Measurements from ENCODE around the gene EHBP1L1. TPM values are rescaled to one million over a fixed set of nuclear protein-coding genes. Genes with fewer than 3 reads are reported as not detected.

Gene EHBP1L1
- total RNA-seq (2014; rRNA removed; shearing (Covaris generic); ENCODE audit: low replicate concordance), result 35.3 and 39.2 TPM in 2 replicates

- in situ Hi-C loops (cut with HindIII; ENCODE audit: low pct_unique_long_range_greater_than_20kb, low sequenced_read_pairs), result no loop called here
- DNase-seq (ENCODE audit: low read depth), result peak; percentile 66
Observed at GRCh38 chr11:65575568-65576231, at the start of gene EHBP1L1. Gene EHBP1L1 (plus strand): TSS chr11:65576053. CDS start chr11:65576303, 250 bp downstream.

DNA sequence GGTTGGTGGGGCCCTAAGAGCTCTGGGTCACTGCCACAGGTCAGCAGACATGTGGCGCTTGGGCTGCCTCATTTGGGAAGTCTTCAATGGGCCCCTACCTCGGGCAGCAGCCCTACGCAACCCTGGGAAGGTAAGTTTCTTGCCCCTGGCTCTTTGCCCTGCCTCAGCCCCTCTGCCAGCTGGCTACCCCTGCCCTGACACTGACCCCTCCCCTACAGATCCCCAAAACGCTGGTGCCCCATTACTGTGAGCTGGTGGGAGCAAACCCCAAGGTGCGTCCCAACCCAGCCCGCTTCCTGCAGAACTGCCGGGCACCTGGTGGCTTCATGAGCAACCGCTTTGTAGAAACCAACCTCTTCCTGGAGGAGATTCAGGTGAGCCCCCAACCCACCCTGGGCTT lies 49.1 kb upstream of the EHBP1L1 start:
- in situ Hi-C loops (cut with HindIII; ENCODE audit: low pct_unique_long_range_greater_than_20kb, low sequenced_read_pairs), result no loop called here
- DNase-seq (ENCODE audit: low read depth), result no peak

DNA sequence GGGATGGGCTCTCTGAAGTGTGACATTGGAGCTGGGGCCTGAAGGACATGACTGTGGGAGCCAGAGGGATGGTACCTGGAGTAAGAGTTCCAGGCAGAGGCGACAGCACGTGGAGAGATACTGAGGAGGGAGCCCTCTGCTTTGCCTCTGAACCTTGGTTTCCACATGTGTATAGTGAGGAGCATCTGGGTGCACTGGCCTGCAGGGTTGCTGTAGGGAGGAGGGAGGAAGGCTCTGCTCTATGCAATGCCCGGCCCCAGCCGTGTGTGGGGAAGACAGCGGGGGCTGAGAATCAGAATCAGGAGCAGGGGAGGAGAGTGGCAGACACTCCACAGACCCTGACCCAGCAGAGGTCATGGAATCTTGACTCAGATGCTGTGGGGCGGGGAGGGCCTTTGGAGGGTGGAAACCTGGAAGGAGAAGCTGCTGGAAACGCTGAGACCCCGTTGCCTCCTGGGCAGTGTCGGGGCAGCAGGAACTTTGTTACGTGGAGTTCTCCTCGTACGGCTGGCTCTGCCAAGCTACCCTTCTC lies 47.0 kb upstream of the EHBP1L1 start:
- in situ Hi-C loops (cut with HindIII; ENCODE audit: low pct_unique_long_range_greater_than_20kb, low sequenced_read_pairs), result no loop called here
- DNase-seq (ENCODE audit: low read depth), result no peak

DNA sequence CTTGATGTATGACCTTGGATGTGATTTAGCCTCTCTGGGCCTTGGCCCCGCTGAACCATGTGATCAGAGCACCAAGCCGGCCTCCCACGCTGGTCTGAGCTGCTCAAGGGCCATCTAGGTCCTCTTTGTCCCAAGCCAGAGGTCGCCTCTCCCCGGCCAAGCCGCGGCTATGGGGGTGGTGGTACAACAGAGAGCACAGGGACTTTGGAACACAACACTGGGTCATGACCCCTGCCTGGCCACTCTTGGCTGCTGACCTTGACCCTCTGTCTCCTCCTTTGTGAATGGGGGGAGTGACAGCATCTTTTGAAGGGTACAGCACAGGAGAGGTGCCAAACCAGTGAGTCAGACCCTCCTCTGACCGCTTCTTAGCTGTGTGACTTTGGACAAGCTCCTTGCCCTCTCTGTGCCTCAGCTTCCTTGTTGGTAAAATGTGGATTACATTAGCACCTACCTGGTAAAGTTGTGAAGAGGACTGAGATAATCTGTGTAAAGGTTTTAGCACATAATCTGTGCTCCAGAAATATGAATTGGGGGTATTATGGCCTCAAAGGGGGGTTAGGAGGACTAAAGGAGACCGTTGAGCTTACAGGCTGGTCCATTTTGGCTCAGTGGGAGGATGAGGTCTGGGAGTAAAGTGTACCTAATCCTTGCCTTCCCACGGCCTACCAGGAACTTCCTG lies 46.2 kb upstream of the EHBP1L1 start:
- in situ Hi-C loops (cut with HindIII; ENCODE audit: low pct_unique_long_range_greater_than_20kb, low sequenced_read_pairs), result no loop called here

DNA sequence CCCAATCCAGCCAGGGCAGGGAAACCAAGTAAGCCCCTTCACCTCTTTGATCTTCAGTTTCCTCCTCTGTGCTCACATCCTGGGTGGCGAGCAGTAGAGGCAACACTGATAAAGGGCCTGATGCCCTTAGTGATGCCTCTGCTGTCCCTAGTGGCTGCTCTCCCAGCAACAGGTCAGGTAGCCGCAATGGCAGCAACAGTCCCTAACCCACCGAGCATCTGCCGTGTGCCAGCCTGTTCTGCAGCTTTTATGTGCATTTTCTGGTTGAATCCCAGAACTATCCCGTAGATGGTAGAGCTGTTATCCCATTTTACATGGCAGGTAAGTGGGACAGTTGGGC lies 45.7 kb upstream of the EHBP1L1 start:
- no peak for DNase-seq (ENCODE audit: low read depth)
- in situ Hi-C loops (cut with HindIII; ENCODE audit: low pct_unique_long_range_greater_than_20kb, low sequenced_read_pairs), result no loop called here

More for the DNA sequence above, 46.2 kb upstream of the EHBP1L1 start:
- no peak for DNase-seq (ENCODE audit: low read depth)

DNA sequence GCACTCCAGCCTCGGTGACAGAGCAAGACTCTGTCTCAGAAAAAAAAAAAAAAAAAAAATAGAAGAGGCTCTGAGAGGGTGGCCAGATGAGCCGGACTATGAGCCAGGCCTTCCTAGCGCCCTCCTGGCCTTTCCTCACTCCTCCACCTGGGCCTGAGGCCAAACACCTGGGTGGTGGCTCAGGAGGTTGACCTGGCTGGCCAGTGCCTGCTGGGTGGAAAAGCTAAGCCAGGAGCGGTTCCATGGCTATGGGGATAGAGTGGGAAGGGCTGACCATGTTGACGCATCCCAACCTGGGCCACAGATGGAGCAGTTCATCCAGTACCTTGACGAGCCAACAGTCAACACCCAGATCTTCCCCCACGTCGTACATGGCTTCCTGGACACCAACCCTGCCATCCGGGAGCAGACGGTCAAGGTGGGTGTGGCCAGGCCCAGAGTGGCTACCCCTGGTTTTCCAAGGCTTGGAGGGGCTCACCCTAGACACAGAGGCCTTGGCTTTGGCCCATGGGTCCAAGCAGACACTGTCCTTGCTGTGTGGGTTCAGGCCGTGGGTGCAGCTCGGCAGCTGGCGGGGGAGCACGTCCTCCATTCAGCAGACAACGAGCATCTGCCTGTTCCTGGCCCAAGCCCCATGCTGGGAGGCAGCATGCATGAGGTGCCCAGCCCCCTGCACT lies 43.3 kb upstream of the EHBP1L1 start:
- in situ Hi-C loops (cut with HindIII; ENCODE audit: low pct_unique_long_range_greater_than_20kb, low sequenced_read_pairs), result no loop called here
- no peak for DNase-seq (ENCODE audit: low read depth)

GRCh38 chr11:65535102-65535501 lies 40.8 kb upstream of the EHBP1L1 start:
- no peak for DNase-seq (ENCODE audit: low read depth)
- in situ Hi-C loops (cut with HindIII; ENCODE audit: low pct_unique_long_range_greater_than_20kb, low sequenced_read_pairs), result no loop called here

DNA sequence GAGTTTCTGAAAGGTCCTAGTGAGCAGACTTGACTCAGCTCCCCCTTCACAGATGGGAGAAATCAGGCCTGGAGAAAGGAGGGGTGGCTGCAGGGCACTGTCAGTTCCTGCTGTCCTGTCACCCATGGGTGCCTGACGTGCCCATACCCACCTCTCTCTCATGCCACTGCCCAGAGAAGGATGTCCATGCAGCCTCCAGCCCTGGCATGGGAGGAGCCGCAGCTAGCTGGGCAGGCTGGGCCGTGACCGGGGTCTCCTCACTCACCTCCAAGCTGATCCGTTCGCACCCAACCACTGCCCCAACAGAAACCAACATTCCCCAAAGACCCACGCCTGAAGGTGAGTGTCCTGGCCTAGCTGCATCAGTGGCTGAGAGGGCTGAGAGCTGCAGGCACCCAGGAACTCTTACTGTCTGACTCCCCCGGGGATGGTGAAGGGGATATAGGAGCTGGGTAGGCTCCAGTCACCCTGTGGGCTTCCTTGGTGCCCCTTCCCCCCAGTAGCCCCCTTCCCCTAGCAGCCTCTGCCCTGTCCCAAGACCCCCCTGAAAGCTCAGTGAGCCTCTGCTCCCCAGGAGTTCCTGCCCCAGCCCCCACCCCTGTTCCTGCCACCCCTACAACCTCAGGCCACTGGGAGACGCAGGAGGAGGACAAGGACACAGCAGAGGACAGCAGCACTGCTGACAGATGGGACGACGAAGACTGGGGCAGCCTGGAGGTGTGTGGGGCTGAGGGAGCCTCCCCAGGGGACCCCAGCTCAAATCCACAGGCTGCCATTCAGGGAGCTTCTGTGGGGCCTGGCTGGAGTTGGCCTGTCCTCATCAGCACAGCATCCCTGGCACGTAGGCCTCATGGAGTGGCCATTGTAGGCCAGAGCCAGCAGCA lies 39.2 kb upstream of the EHBP1L1 start:
- in situ Hi-C loops (cut with HindIII; ENCODE audit: low pct_unique_long_range_greater_than_20kb, low sequenced_read_pairs), result no loop called here
- no peak for DNase-seq (ENCODE audit: low read depth)

DNA sequence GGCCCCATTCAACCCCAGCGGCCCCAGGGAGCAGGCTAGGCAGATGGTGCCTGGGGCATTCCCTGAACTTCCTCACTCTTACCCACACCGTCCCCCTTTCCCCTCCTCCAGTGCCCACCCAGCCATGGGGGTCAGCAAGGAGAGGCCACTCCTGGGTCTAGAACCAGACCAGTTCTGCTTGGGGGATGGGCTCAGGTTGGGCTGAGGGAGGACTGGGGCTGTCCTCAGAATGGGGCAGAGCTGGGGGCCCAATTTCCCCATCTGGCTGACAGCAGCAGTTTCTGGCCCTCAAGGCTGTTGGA lies 38.6 kb upstream of the EHBP1L1 start:
- in situ Hi-C loops (cut with HindIII; ENCODE audit: low pct_unique_long_range_greater_than_20kb, low sequenced_read_pairs), result no loop called here

DNA sequence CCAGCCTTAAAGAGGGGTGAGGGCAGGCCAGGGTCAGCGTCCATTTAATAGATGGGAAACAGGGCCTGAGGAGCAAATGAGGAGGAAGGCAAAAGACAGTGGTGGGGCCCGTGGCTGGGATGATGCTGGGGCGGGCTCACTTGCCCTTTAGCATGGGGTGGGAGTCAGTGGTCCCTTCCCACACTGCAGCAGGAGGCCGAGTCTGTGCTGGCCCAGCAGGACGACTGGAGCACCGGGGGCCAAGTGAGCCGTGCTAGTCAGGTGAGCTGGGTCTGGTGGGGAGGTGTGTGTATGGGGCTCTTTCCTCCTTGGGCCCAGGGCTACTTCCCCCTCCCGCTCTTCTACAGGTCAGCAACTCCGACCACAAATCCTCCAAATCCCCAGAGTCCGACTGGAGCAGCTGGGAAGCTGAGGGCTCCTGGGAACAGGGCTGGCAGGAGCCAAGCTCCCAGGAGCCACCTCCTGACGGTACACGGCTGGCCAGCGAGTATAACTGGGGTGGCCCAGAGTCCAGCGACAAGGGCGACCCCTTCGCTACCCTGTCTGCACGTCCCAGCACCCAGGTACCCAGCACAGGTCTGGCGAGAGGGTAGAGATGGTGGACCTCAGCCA lies 38.1 kb upstream of the EHBP1L1 start:
- DNase-seq (ENCODE audit: low read depth), result no peak
- in situ Hi-C loops (cut with HindIII; ENCODE audit: low pct_unique_long_range_greater_than_20kb, low sequenced_read_pairs), result no loop called here

More for the DNA sequence above, 38.6 kb upstream of the EHBP1L1 start:
- DNase-seq (ENCODE audit: low read depth), result no peak

DNA sequence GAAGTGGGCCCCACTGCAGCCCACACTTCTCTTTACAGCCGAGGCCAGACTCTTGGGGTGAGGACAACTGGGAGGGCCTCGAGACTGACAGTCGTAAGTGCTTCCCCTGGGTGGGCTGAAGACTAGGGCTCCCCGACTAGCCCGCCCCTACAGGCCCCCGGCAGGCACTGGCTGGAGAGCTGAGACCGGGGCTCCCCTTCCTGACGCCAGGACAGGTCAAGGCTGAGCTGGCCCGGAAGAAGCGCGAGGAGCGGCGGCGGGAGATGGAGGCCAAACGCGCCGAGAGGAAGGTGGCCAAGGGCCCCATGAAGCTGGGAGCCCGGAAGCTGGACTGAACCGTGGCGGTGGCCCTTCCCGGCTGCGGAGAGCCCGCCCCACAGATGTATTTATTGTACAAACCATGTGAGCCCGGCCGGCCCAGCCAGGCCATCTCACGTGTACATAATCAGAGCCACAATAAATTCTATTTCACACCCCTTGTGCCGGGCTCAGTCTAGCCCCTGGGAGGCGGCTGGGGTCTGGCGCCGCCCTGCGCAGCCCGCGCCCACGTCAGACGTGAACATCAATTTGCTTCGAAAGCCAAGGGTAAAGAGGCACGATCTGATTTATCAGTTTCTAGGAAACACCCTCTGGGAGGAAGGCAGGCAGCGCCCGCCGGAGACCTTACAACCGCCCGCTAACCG lies 37.5 kb upstream of the EHBP1L1 start:
- in situ Hi-C loops (cut with HindIII; ENCODE audit: low pct_unique_long_range_greater_than_20kb, low sequenced_read_pairs), result no loop called here
- DNase-seq (ENCODE audit: low read depth), result no peak

GRCh38 chr11:65538915-65539743 lies 36.7 kb upstream of the EHBP1L1 start:
- DNase-seq (ENCODE audit: low read depth), result no peak
- in situ Hi-C loops (cut with HindIII; ENCODE audit: low pct_unique_long_range_greater_than_20kb, low sequenced_read_pairs), result no loop called here

- in situ Hi-C loops (cut with HindIII; ENCODE audit: low pct_unique_long_range_greater_than_20kb, low sequenced_read_pairs), result no loop called here
- DNase-seq (ENCODE audit: low read depth), result no peak
Observed at GRCh38 chr11:65539744-65540289, 36.0 kb upstream of the EHBP1L1 start.

DNA sequence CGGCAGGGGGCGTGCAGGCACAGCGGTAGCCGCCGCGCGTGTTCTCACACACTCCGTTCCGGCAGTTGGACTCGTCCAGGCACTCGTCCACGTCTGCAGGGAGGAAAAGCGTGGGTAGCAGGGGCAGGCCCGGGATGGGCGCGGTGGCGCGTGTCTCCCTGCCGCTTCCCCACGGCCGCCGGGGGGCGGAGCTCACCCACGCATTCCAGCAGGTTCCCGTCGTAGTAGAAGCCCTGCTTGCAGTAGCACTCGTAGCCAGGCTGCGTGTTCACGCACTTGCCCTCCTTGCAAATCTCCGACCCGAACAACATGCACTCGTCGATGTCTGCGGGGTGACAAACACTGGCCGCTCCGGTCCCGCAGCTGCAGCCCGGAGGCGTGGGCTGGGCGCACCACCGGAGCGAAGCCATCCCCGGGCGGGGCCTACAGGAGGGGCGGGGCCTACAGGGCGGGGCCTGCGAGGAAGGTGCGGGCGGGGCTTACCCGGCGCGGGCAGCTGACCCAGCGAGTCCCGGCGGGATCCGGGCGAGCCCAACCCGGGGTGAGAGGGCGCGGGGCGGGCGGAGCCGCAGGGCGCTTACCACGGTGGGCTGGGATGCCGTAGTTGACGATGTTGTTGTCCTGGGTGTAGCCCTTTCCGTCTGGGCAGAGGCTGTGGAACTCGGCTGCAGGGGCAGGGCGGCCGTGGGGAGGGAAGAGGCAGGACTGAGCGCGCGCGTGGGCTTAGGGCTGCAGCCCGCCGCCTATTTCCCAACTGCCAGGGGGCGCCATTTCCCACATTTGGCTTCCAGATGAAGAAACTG lies 35.4 kb upstream of the EHBP1L1 start:
- in situ Hi-C loops (cut with HindIII; ENCODE audit: low pct_unique_long_range_greater_than_20kb, low sequenced_read_pairs), result no loop called here
- peak; percentile 84 for DNase-seq (ENCODE audit: low read depth)

- no peak for DNase-seq (ENCODE audit: low read depth)
- in situ Hi-C loops (cut with HindIII; ENCODE audit: low pct_unique_long_range_greater_than_20kb, low sequenced_read_pairs), result no loop called here
Observed at GRCh38 chr11:65541093-65541982, 34.5 kb upstream of the EHBP1L1 start.

Measured in Caki2 (cell line).